H9 (cell line): ENCODE measurements around the gene LRRC8E. TPM values are rescaled to one million over a fixed set of nuclear protein-coding genes. Genes with fewer than 3 reads are reported as not detected.

ENCODE experiments used
- DNase-seq: peaks from one replicate; pipeline ENCODE4 v3.0.0-alpha.2; 2017
- H2AFZ ChIP-seq: one replicate; pipeline ENCODE4 v1.6.1; 2013; ENCODE audit warnings: mild to moderate bottlenecking, low read length, control low read depth, moderate library complexity
- H2AK5ac ChIP-seq: 2 replicates; pipeline ENCODE4 v1.6.1; 2013; ENCODE audit warnings: low read length, control low read depth, mixed read lengths; ENCODE audit not compliant: insufficient read length
- H2BK120ac ChIP-seq: one replicate; pipeline ENCODE4 v1.6.1; 2013; ENCODE audit warnings: low read depth, mild to moderate bottlenecking, low read length, control low read depth, inconsistent platforms; ENCODE audit not compliant: poor library complexity, severe bottlenecking
- H2BK12ac ChIP-seq: 2 replicates; pipeline ENCODE4 v1.6.1; 2013; ENCODE audit warnings: low read length, control low read depth, mixed read lengths, low read depth; ENCODE audit not compliant: insufficient read length
- H2BK15ac ChIP-seq: 2 replicates; pipeline ENCODE4 v1.6.1; 2013; ENCODE audit warnings: low read depth, low read length, control low read depth
- H2BK20ac ChIP-seq: one replicate; pipeline ENCODE4 v1.6.1; 2013; ENCODE audit warnings: low read depth, mild to moderate bottlenecking, low read length, control low read depth, inconsistent platforms; ENCODE audit not compliant: poor library complexity, severe bottlenecking
- H2BK5ac ChIP-seq: 2 replicates; pipeline ENCODE4 v1.6.1; 2013; ENCODE audit warnings: low read length, control low read depth, mixed read lengths; ENCODE audit not compliant: insufficient read length
- H3K14ac ChIP-seq: 2 replicates; pipeline ENCODE4 v1.6.1; 2013; ENCODE audit warnings: low read length, control low read depth; ENCODE audit not compliant: insufficient read depth
- H3K18ac ChIP-seq: 2 replicates; pipeline ENCODE4 v1.6.1; 2013; ENCODE audit warnings: low read depth, mild to moderate bottlenecking, mixed read lengths, low read length, control low read depth; ENCODE audit not compliant: insufficient read length
- H3K23ac ChIP-seq: 2 replicates; pipeline ENCODE4 v1.6.1; 2013; ENCODE audit warnings: low read length, control low read depth, mixed read lengths, low read depth; ENCODE audit not compliant: insufficient read length
- H3K23me2 ChIP-seq: 2 replicates; pipeline ENCODE4 v1.6.1; 2013; ENCODE audit warnings: low read depth, mild to moderate bottlenecking, mixed read lengths, low read length, control low read depth; ENCODE audit not compliant: insufficient read length, poor library complexity, severe bottlenecking
- H3K27ac ChIP-seq: 2 replicates; pipeline ENCODE4 v1.5.1; 2013; ENCODE audit warnings: low read length, control low read depth, mixed read lengths, low read depth; ENCODE audit not compliant: insufficient read length
- H3K27me3 ChIP-seq: 2 replicates; pipeline ENCODE4 v1.6.1; 2013; ENCODE audit warnings: low read length, control low read depth, inconsistent platforms; ENCODE audit not compliant: insufficient read depth
- H3K4ac ChIP-seq: 2 replicates; pipeline ENCODE4 v1.6.1; 2013; ENCODE audit warnings: low read depth, mild to moderate bottlenecking, control low read depth, inconsistent platforms, low read length, moderate library complexity
- H3K4me1 ChIP-seq: 2 replicates; pipeline ENCODE4 v1.6.1; 2013; ENCODE audit warnings: low read length, control low read depth, inconsistent platforms; ENCODE audit not compliant: insufficient read depth
- H3K4me2 ChIP-seq: 2 replicates; pipeline ENCODE4 v1.6.1; 2013; ENCODE audit warnings: low read length, control low read depth, mixed read lengths; ENCODE audit not compliant: insufficient read length, insufficient read depth
- H3K56ac ChIP-seq: 2 replicates; pipeline ENCODE4 v1.6.1; 2013; ENCODE audit warnings: low read depth, mild to moderate bottlenecking, mixed read lengths, low read length, control low read depth; ENCODE audit not compliant: insufficient read length
- H3K79me1 ChIP-seq: 2 replicates; pipeline ENCODE4 v1.6.1; 2013; ENCODE audit warnings: low read depth, mild to moderate bottlenecking, moderate library complexity, low read length, control low read depth, inconsistent platforms; ENCODE audit not compliant: insufficient read depth, poor library complexity, severe bottlenecking
- H3K79me2 ChIP-seq: 2 replicates; pipeline ENCODE4 v1.6.1; 2013; ENCODE audit warnings: low read length, control low read depth, inconsistent platforms; ENCODE audit not compliant: insufficient read depth
- H3K9ac ChIP-seq: 2 replicates; pipeline ENCODE4 v1.6.1; 2013; ENCODE audit warnings: low read length, control low read depth, mixed read lengths; ENCODE audit not compliant: insufficient read length; ENCODE audit errors: extremely low read depth
- H3K9me3 ChIP-seq: one replicate; pipeline ENCODE4 v1.6.1; 2013; ENCODE audit warnings: low read depth, low read length, inconsistent platforms; ENCODE audit not compliant: control insufficient read depth
- H3T11ph ChIP-seq: one replicate; pipeline ENCODE4 v1.6.1; 2013; ENCODE audit warnings: mild to moderate bottlenecking, low read length, control low read depth, inconsistent platforms
- H4K20me1 ChIP-seq: one replicate; pipeline ENCODE4 v1.6.1; 2013; ENCODE audit not compliant: control insufficient read depth, insufficient read length, insufficient read depth
- H4K5ac ChIP-seq: 2 replicates; pipeline ENCODE4 v1.6.1; 2013; ENCODE audit warnings: low read depth, mild to moderate bottlenecking, mixed read lengths, low read length, control low read depth; ENCODE audit not compliant: insufficient read length
- H4K8ac ChIP-seq: replicated peaks from 2 replicates; pipeline ENCODE4 v1.6.1; 2013; ENCODE audit warnings: low read length, control low read depth, mixed read lengths, low read depth; ENCODE audit not compliant: insufficient read length
- H4K91ac ChIP-seq: 2 replicates; pipeline ENCODE4 v1.6.1; 2013; ENCODE audit warnings: low read depth, mild to moderate bottlenecking, moderate library complexity, mixed read lengths, low read length, control low read depth; ENCODE audit not compliant: insufficient read length
- H3K27ac Mint-ChIP-seq, 3 experiments: 2 replicates in 2 of 3; 3 replicates in 1 of 3; pipeline ENCODE4 v1.8.0; 2020 to 2021; ENCODE audit warnings: mixed read lengths in 3 of 3, mild to moderate bottlenecking in 1 of 3, moderate library complexity in 1 of 3
- H3K27me3 Mint-ChIP-seq: 2 replicates; pipeline ENCODE4 v1.8.0; 2021; ENCODE audit warnings: low read depth, mild to moderate bottlenecking, moderate library complexity, mixed read lengths
- H3K36me3 Mint-ChIP-seq, 3 experiments: 2 replicates in 2 of 3; 3 replicates in 1 of 3; pipeline ENCODE4 v1.8.0; 2020 to 2021; ENCODE audit warnings: low read depth in 3 of 3, mixed read lengths in 3 of 3; ENCODE audit not compliant: insufficient read depth in 1 of 3
- H3K4me1 Mint-ChIP-seq, 2 experiments: 2 replicates each; pipeline ENCODE4 v1.8.0; 2020; ENCODE audit warnings: mixed read lengths in 2 of 2
- H3K4me3 Mint-ChIP-seq, 2 experiments: 2 replicates in 1 of 2; 3 replicates in 1 of 2; pipeline ENCODE4 v1.8.0; 2020 to 2021; ENCODE audit warnings: mild to moderate bottlenecking in 2 of 2, mixed read lengths in 2 of 2, moderate library complexity in 1 of 2
- H3K9me3 Mint-ChIP-seq, 2 experiments: 2 replicates in 1 of 2; 3 replicates in 1 of 2; pipeline ENCODE4 v1.8.0; 2020; ENCODE audit warnings: mild to moderate bottlenecking in 2 of 2, mixed read lengths in 2 of 2, moderate library complexity in 1 of 2
- CTCF ChIP-seq: fragments of 200-600 bp; sonication (generic); conservative IDR thresholded peaks from 3 replicates; pipeline ENCODE4 v1.8.0; 2021; ENCODE audit warnings: antibody characterized with exemption, mild to moderate bottlenecking
- WGBS: extraction: QIAGEN DNeasy Blood & Tissue Kit; methylation state at CpG from one replicate; pipeline ENCODE4 v1.1.7; 2013; ENCODE audit warnings: missing lambda C conversion rate, low lambda C conversion rate, mixed read lengths; ENCODE audit not compliant: insufficient read length; ENCODE audit errors: extremely low coverage; 5-methylcytosine and 5-hydroxymethylcytosine counted together
- total RNA-seq: library from RNA; stranded (reverse); gene quantifications from 2 replicates; pipeline ENCODE4 v1.2.1, GENCODE V29; 2021

LRRC8E gene
- total RNA-seq, 1 experiment from 2014 or later, result 4.8 TPM

- no peak overlapping the region for H3K4ac ChIP-seq
- H3K27me3 ChIP-seq, result no peaks in the 10 kb centered on the region
- H3K79me2 ChIP-seq, result peaks cover 3% of the 10 kb centered on the region; the same call in 1 of the 2 replicates
- H4K20me1 ChIP-seq, result no peaks in the 10 kb centered on the region
- H3K27ac ChIP-seq, result no peak overlapping the region
- H2AK5ac ChIP-seq, result no peak overlapping the region
- no peaks in the 10 kb centered on the region for H3K9me3 ChIP-seq
- no peak overlapping the region for H3K18ac ChIP-seq
- no peak overlapping the region for H4K91ac ChIP-seq
- no peak overlapping the region for H2BK5ac ChIP-seq
- no peak for TF ChIP-seq CTCF
- Mint-ChIP-seq H3K9me3 (peaks cover 0 to 2% of the 10 kb centered on the region in 2 experiments; a peak in 1 of 5 replicates), H3K4me3 (peak overlapping the region; percentile 18 to 90; a peak in 1 of 5 replicates), H3K36me3 (peaks cover 28 to 45% (median 43%) of the 10 kb centered on the region in 3 experiments), H3K27ac (0 out of 7 replicates have a peak overlapping the region, but pooled peaks of 1 of the 3 experiments have one; percentile 51), H3K4me1 (peaks cover 3 to 10% of the 10 kb centered on the region in 2 experiments; a peak in 2 of 4 replicates), H3K27me3 (no peaks in the 10 kb centered on the region)
- no peak overlapping the region for H2BK15ac ChIP-seq
- no peak overlapping the region for H2BK120ac ChIP-seq
- no peaks in the 10 kb centered on the region for H3K4me1 ChIP-seq
- H3K23ac ChIP-seq, result no peak overlapping the region
- no peak overlapping the region for H2AFZ ChIP-seq
- H2BK20ac ChIP-seq, result no peak overlapping the region
- no peak overlapping the region for H4K5ac ChIP-seq
- H3K4me2 ChIP-seq, result no peak overlapping the region
- peaks cover 9% of the 10 kb centered on the region for H3K79me1 ChIP-seq
- DNase-seq, result no peak
- H2BK12ac ChIP-seq, result no peak overlapping the region
- no peak overlapping the region for H3K9ac ChIP-seq
- no peak overlapping the region for H3T11ph ChIP-seq
- no peaks in the 10 kb centered on the region for H3K23me2 ChIP-seq
- no peak overlapping the region for H3K14ac ChIP-seq
- no peak overlapping the region for H4K8ac ChIP-seq
- no CpG with 5 or more reads among the region's 13 CpGs for WGBS
- H3K56ac ChIP-seq, result no peak overlapping the region
Measured at GRCh38 chr19:7940841-7941240, 52.5 kb downstream of the LRRC8E start.
